SK-N-SH (cell line): ENCODE results near the gene DOK4. TPM values are rescaled to one million over a fixed set of nuclear protein-coding genes. Genes with fewer than 3 reads are reported as not detected.

Source experiments
- CTCF ChIA-PET: fragments of 300-600, 350-600 bp; formaldehyde crosslinking; extraction: SDS; loops from one replicate; lab custom pipeline; 2021; lab: Yijun Ruan, JAX
- POLR2A ChIA-PET: fragments of 350-600 bp; sonication (Branson Sonifier 250); formaldehyde crosslinking; extraction: SDS; loops from one replicate; lab custom pipeline; 2020; ENCODE audit warnings: antibody characterized with exemption, inconsistent platforms; lab: Yijun Ruan, JAX
- DNase-seq: peaks from one replicate; pipeline ENCODE4 v3.0.0; 2012
- H2AFZ ChIP-seq: fragments of 200-600 bp; sonication (generic); 2 replicates; pipeline ENCODE4 v1.8.1; 2016; ENCODE audit warnings: antibody characterized with exemption, mild to moderate bottlenecking, low read depth
- H3F3A ChIP-seq: fragments of 200-600 bp; sonication (generic); replicated peaks from 2 replicates; pipeline ENCODE3; 2016; ENCODE audit warnings: antibody characterized with exemption, mild to moderate bottlenecking; ENCODE audit not compliant: insufficient read depth
- H3K27ac ChIP-seq, 2 experiments: fragments of 200-500 bp in 1 of 2; fragments of 200-600 bp in 1 of 2; sonication (Bioruptor generic) in 1 of 2; sonication (generic), shearing (Covaris generic) in 1 of 2; 2 replicates each; pipeline versions ENCODE4 v1.5.1 to v1.6.1; 2014 to 2016; ENCODE audit warnings: low read depth in 2 of 2, inconsistent platforms in 1 of 2, low read length in 1 of 2, mild to moderate bottlenecking in 1 of 2, mixed read lengths in 1 of 2
- H3K27me3 ChIP-seq: fragments of 200-600 bp; sonication (generic), shearing (Covaris generic); 2 replicates; pipeline ENCODE4 v1.6.1; 2016; ENCODE audit warnings: mixed run types; ENCODE audit not compliant: insufficient read depth
- H3K36me3 ChIP-seq, 2 experiments: fragments of 200-500 bp in 1 of 2; fragments of 200-600 bp in 1 of 2; sonication (Bioruptor generic) in 1 of 2; sonication (generic) in 1 of 2; replicated peaks in 1 of 2; 2 replicates each; pipeline versions ENCODE3 to v1.5.1; 2014 to 2016; ENCODE audit warnings: low read length in 1 of 2, mild to moderate bottlenecking in 1 of 2; ENCODE audit not compliant: insufficient read depth in 2 of 2, control insufficient read depth in 1 of 2
- H3K4me1 ChIP-seq, 2 experiments: fragments of 200-500 bp in 1 of 2; fragments of 200-600 bp in 1 of 2; sonication (Bioruptor generic) in 1 of 2; sonication (generic), shearing (Covaris generic) in 1 of 2; 2 replicates each; pipeline versions ENCODE4 v1.5.1 to v1.6.1; 2014 to 2016; ENCODE audit warnings: low read depth in 1 of 2, low read length in 1 of 2, mixed run types in 1 of 2; ENCODE audit not compliant: insufficient read depth in 2 of 2, control insufficient read depth in 1 of 2
- H3K4me2 ChIP-seq: fragments of 200-600 bp; sonication (generic), shearing (Covaris generic); 2 replicates; pipeline ENCODE4 v1.6.1; 2017; ENCODE audit warnings: mixed run types
- H3K4me3 ChIP-seq, 2 experiments: fragments of 200-500 bp in 1 of 2; fragments of 200-600 bp in 1 of 2; sonication (Bioruptor generic) in 1 of 2; sonication (generic), shearing (Covaris generic) in 1 of 2; 2 replicates each; pipeline versions ENCODE4 v1.5.1 to v1.8.1; 2014 to 2016; ENCODE audit warnings: low read depth in 2 of 2, inconsistent platforms in 1 of 2, low read length in 1 of 2, mild to moderate bottlenecking in 1 of 2, mixed read lengths in 1 of 2, moderate library complexity in 1 of 2
- H3K79me2 ChIP-seq: fragments of 200-600 bp; sonication (generic); 2 replicates; pipeline ENCODE4 v1.8.1; 2017; ENCODE audit warnings: mild to moderate bottlenecking; ENCODE audit not compliant: insufficient read depth
- H3K9ac ChIP-seq: fragments of 200-600 bp; sonication (generic); 2 replicates; pipeline ENCODE4 v1.6.1; 2017; ENCODE audit warnings: mixed run types
- H3K9me2 ChIP-seq: fragments of 200-600 bp; sonication (generic); 2 replicates; pipeline ENCODE4 v1.6.1; 2017; ENCODE audit warnings: mixed run types
- H3K9me3 ChIP-seq: fragments of 200-600 bp; sonication (generic); 2 replicates; pipeline ENCODE4 v1.6.1; 2017; ENCODE audit warnings: mixed run types, mild to moderate bottlenecking, moderate library complexity
- H4K20me1 ChIP-seq: fragments of 200-600 bp; sonication (generic); 2 replicates; pipeline ENCODE4 v1.6.1; 2017; ENCODE audit warnings: mild to moderate bottlenecking, mixed run types; ENCODE audit not compliant: insufficient read depth
- CHD2 ChIP-seq: fragments of 150-350 bp; IDR thresholded peaks from 2 replicates; pipeline ENCODE4 v1.6.1; 2018; ENCODE audit warnings: low read length; ENCODE audit not compliant: partially characterized antibody
- ELF1 ChIP-seq: IDR thresholded peaks from 2 replicates; pipeline ENCODE4 v1.4.0; 2012
- EZH2phosphoT487 ChIP-seq: fragments of 200-600 bp; sonication (generic); IDR thresholded peaks from 2 replicates; pipeline ENCODE4 v1.6.1; 2017; ENCODE audit warnings: low read depth, mixed run types, mild to moderate bottlenecking, antibody characterized with exemption, moderate library complexity, borderline replicate concordance
- FOSL2 ChIP-seq: IDR thresholded peaks from 2 replicates; pipeline ENCODE4 v1.4.0; 2012; ENCODE audit warnings: low read depth, mild to moderate bottlenecking, moderate library complexity, borderline replicate concordance
- FOXJ3 ChIP-seq: sonication (generic); formaldehyde crosslinking; IDR thresholded peaks from 2 replicates; pipeline ENCODE4 v1.5.1; 2020; ENCODE audit warnings: mild to moderate bottlenecking, missing genetic modification reagents
- FOXM1 ChIP-seq: IDR thresholded peaks from 2 replicates; pipeline ENCODE4 v1.4.0; 2012; ENCODE audit warnings: low read depth, mild to moderate bottlenecking
- GABPA ChIP-seq: IDR thresholded peaks from 2 replicates; pipeline ENCODE4 v1.4.0; 2012; ENCODE audit warnings: low read depth, mild to moderate bottlenecking
- GATA2 ChIP-seq: sonication (generic); formaldehyde crosslinking; IDR thresholded peaks from 2 replicates; pipeline ENCODE4 v1.5.0; 2020; ENCODE audit warnings: mild to moderate bottlenecking, missing genetic modification reagents
- IRF3 ChIP-seq: fragments of 150-350 bp; IDR thresholded peaks from 2 replicates; pipeline ENCODE4 v1.6.1; 2016; ENCODE audit warnings: mild to moderate bottlenecking, low read depth, low read length
- JUND ChIP-seq: IDR thresholded peaks from 2 replicates; pipeline ENCODE4 v1.4.0; 2012
- MXI1 ChIP-seq: IDR thresholded peaks from 2 replicates; pipeline ENCODE4 v1.6.1; 2012; ENCODE audit warnings: mild to moderate bottlenecking, low read depth, low read length, improper control_type of control experiment
- NFIC ChIP-seq: IDR thresholded peaks from 2 replicates; pipeline ENCODE4 v1.4.0; 2012; ENCODE audit warnings: borderline replicate concordance
- PBX3 ChIP-seq: IDR thresholded peaks from 2 replicates; pipeline ENCODE4; 2012
- POLR2AphosphoS5 ChIP-seq: IDR thresholded peaks from 2 replicates; pipeline ENCODE4 v1.6.1; 2012; ENCODE audit warnings: low read depth, low read length
- RFX5 ChIP-seq: IDR thresholded peaks from 2 replicates; pipeline ENCODE4 v1.6.1; 2012; ENCODE audit warnings: mild to moderate bottlenecking, improper control_type of control experiment, low read length
- RXRA ChIP-seq: IDR thresholded peaks from 2 replicates; pipeline ENCODE4 v1.4.0; 2012; ENCODE audit warnings: low read depth, mild to moderate bottlenecking, borderline replicate concordance
- SIN3A ChIP-seq: IDR thresholded peaks from 2 replicates; pipeline ENCODE4 v1.6.1; 2012; ENCODE audit warnings: low read depth, mild to moderate bottlenecking, low read length, moderate library complexity, borderline replicate concordance
- SMC3 ChIP-seq: IDR thresholded peaks from 2 replicates; pipeline ENCODE4 v1.6.1; 2012; ENCODE audit warnings: low read depth, low read length, improper control_type of control experiment
- TAF1 ChIP-seq: IDR thresholded peaks from 2 replicates; pipeline ENCODE4 v1.6.1; 2012; ENCODE audit warnings: low read depth, mild to moderate bottlenecking, low read length, moderate library complexity, borderline replicate concordance
- TCF12 ChIP-seq: IDR thresholded peaks from 2 replicates; pipeline ENCODE4 v1.4.0; 2012
- TEAD4 ChIP-seq: IDR thresholded peaks from 2 replicates; pipeline ENCODE4 v1.4.0; 2012; ENCODE audit warnings: mild to moderate bottlenecking, borderline replicate concordance; ENCODE audit not compliant: insufficient read depth
- USF2 ChIP-seq: fragments of 150-350 bp; IDR thresholded peaks from 2 replicates; pipeline ENCODE4 v1.6.1; 2017; ENCODE audit warnings: antibody characterized with exemption, low read length, low read depth, borderline replicate concordance
- YY1 ChIP-seq: IDR thresholded peaks from 2 replicates; pipeline ENCODE4 v1.4.0; 2012; ENCODE audit warnings: low read depth, mild to moderate bottlenecking
- WGBS: methylation state at CpG from one replicate; pipeline ENCODE4 v1.1.6; 2017; ENCODE audit warnings: low lambda C conversion rate; 5-methylcytosine and 5-hydroxymethylcytosine counted together
- polyA plus RNA-seq, 3 experiments: library from polyadenylated mRNA; depleted of rRNA; stranded (reverse); fragments of >200 nt; gene quantifications; 2 replicates each; pipeline ENCODE4 v1.2.3, GENCODE V29; 2012
- TF ChIP-seq, protein P1 (sequence below): fragments of 200-600 bp; sonication (generic); IDR thresholded peaks from 2 replicates; pipeline ENCODE4 v1.6.1; 2017; ENCODE audit warnings: antibody characterized with exemption, mild to moderate bottlenecking, moderate library complexity
- TF ChIP-seq, protein P2 (sequence below): IDR thresholded peaks from 2 replicates; pipeline ENCODE4 v1.6.1; 2012; ENCODE audit warnings: mild to moderate bottlenecking, low read depth, low read length, moderate library complexity

The DOK4 gene
- polyA plus RNA-seq, 1 of the 3 experiments (the other 2 are of a cell fraction), result 28.4 TPM

DNA sequence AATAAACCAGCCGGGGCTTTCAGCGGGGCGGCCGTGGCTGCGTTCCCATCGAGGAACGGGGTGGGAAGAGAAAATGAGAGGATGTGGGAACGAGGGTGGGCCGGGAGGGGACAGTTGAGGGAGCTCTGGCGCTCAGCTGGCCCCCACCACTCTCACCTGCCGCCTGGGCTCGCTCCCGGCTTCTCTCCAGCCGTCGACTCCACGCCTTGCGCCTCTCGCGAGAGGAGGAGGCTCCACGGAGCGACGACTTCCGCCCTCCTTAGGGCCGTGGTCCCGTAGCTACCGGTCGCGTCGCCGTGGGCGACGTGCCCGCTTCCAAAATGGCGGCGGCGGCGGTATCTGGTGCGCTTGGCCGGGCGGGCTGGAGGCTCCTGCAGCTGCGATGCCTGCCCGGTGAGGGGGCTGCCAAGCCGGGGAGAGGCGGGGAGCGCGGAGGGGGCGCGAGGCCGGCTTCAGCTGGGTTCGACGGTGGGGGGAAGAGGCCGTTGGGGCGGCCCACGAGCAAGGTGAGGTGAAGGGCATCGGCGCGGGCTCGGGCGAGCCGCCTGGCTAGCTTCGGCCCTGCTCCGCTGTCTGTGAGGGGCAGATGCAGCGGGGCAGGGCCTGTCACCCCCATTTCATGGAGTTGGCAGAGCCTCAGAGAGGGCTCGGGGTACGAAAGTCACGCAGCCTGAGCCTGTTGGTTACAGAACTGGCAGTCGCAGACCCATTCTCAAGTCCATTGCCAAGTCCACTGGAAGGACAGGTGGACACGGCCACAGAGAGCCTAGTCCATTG, 38.9 kb downstream of the DOK4 start, which contains the start of the genes CIAPIN1 and COQ9:
TSS of gene CIAPIN1 (minus strand) at position 200 of the 777 bp plus-strand sequence. CDS start 6,457 bp downstream, outside the sequence.
TSS of gene COQ9 (plus strand) at position 294 of the 777 bp plus-strand sequence. CDS start at position 321, 27 bp downstream.
- Histone ChIP-seq H3F3A (no peaks in the 10 kb centered on the region), H3K79me2 (peaks cover 72% of the 10 kb centered on the region), H3K9me3 (no peaks in the 10 kb centered on the region), H3K27me3 (no peaks in the 10 kb centered on the region), H3K9ac (peak within 1 kb of the TSS; percentile 98), H3K27ac (peak within 1 kb of the TSS; percentile 65 to 84; a peak in 3 of 4 replicates), H3K4me3 (peak within 1 kb of the TSS; percentile 90 to 96), H3K36me3 (peaks cover 13 to 19% of the 10 kb centered on the region in 2 experiments), H3K4me2 (peak within 1 kb of the TSS; percentile 93), H2AFZ (peak within 1 kb of the TSS; percentile 81; the same call in 1 of the 2 replicates), H3K4me1 (peaks cover 3 to 9% of the 10 kb centered on the region in 2 experiments; a peak in 2 of 4 replicates), H3K9me2 (no peaks in the 10 kb centered on the region), H4K20me1 (no peaks in the 10 kb centered on the region)
- CTCF ChIA-PET, result interaction anchor here (1.0 to 9.2 kb wide), 12 partner anchors 11 to 355 kb away, joined by 3 to 53 read pairs (median 4); partner anchors contain the start of genes CX3CL1 and POLR2C
- POLR2A ChIA-PET, result interaction anchor here (0.7 to 1.7 kb wide), 16 partner anchors 10 to 89 kb away, joined by 3 to 12 read pairs (median 4); partner anchors contain the start of gene POLR2C
- peak; percentile 96 for DNase-seq
- 0% methylated on average over 15 of the region's 68 CpGs for WGBS
- no peak for TF ChIP-seq FOXM1
- no peak for TF ChIP-seq IRF3
- no peak for TF ChIP-seq NFIC
- TF ChIP-seq YY1, result peak; percentile 99
- peak; percentile 100 for TF ChIP-seq CHD2
- TF ChIP-seq FOXJ3 (CRISPR knock-in tag), result no peak
- TF ChIP-seq MXI1, result peak; percentile 36
- no peak for TF ChIP-seq EZH2phosphoT487
- TF ChIP-seq TEAD4, result no peak
- TF ChIP-seq POLR2AphosphoS5, result peak; percentile 85
- no peak for TF ChIP-seq GATA2 (CRISPR knock-in tag)
- no peak for TF ChIP-seq PBX3
- no peak for TF ChIP-seq SMC3
- no peak for TF ChIP-seq USF2
- TF ChIP-seq ELF1, result peak; percentile 97
- peak; percentile 100 for TF ChIP-seq TAF1
- TF ChIP-seq, protein P1, sequence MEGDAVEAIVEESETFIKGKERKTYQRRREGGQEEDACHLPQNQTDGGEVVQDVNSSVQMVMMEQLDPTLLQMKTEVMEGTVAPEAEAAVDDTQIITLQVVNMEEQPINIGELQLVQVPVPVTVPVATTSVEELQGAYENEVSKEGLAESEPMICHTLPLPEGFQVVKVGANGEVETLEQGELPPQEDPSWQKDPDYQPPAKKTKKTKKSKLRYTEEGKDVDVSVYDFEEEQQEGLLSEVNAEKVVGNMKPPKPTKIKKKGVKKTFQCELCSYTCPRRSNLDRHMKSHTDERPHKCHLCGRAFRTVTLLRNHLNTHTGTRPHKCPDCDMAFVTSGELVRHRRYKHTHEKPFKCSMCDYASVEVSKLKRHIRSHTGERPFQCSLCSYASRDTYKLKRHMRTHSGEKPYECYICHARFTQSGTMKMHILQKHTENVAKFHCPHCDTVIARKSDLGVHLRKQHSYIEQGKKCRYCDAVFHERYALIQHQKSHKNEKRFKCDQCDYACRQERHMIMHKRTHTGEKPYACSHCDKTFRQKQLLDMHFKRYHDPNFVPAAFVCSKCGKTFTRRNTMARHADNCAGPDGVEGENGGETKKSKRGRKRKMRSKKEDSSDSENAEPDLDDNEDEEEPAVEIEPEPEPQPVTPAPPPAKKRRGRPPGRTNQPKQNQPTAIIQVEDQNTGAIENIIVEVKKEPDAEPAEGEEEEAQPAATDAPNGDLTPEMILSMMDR, result no peak
- no peak for TF ChIP-seq JUND
- no peak for TF ChIP-seq RXRA
- TF ChIP-seq, protein P2, sequence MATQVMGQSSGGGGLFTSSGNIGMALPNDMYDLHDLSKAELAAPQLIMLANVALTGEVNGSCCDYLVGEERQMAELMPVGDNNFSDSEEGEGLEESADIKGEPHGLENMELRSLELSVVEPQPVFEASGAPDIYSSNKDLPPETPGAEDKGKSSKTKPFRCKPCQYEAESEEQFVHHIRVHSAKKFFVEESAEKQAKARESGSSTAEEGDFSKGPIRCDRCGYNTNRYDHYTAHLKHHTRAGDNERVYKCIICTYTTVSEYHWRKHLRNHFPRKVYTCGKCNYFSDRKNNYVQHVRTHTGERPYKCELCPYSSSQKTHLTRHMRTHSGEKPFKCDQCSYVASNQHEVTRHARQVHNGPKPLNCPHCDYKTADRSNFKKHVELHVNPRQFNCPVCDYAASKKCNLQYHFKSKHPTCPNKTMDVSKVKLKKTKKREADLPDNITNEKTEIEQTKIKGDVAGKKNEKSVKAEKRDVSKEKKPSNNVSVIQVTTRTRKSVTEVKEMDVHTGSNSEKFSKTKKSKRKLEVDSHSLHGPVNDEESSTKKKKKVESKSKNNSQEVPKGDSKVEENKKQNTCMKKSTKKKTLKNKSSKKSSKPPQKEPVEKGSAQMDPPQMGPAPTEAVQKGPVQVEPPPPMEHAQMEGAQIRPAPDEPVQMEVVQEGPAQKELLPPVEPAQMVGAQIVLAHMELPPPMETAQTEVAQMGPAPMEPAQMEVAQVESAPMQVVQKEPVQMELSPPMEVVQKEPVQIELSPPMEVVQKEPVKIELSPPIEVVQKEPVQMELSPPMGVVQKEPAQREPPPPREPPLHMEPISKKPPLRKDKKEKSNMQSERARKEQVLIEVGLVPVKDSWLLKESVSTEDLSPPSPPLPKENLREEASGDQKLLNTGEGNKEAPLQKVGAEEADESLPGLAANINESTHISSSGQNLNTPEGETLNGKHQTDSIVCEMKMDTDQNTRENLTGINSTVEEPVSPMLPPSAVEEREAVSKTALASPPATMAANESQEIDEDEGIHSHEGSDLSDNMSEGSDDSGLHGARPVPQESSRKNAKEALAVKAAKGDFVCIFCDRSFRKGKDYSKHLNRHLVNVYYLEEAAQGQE, result peak; percentile 48; the same call in 1 of the 2 replicates
- TF ChIP-seq GABPA, result peak; percentile 83
- no peak for TF ChIP-seq FOSL2
- TF ChIP-seq SIN3A, result peak; percentile 90; the same call in 1 of the 2 replicates
- no peak for TF ChIP-seq RFX5
- no peak for TF ChIP-seq TCF12
